DOHH2 (cell line): ENCODE measurements around the gene STEAP3.
"Not testable (repeated sequence)": the region's sequence is repeated elsewhere in the genome, so short reads cannot be mapped to it uniquely, and the experiment has no call there.

Experiments used
- H3F3A ChIP-seq: fragments of 200-600 bp; sonication (generic), shearing (Covaris generic); 2 replicates; pipeline ENCODE4 v1.6.0; 2016; ENCODE audit warnings: antibody characterized with exemption, mild to moderate bottlenecking; ENCODE audit not compliant: control insufficient read depth, insufficient read depth
- H3K27ac ChIP-seq: fragments of 200-600 bp; sonication (generic); 2 replicates; pipeline ENCODE4 v1.5.1; 2014; ENCODE audit warnings: low read depth, mild to moderate bottlenecking, low read length, moderate library complexity
- H3K27me3 ChIP-seq: fragments of 200-600 bp; sonication (generic); 2 replicates; pipeline ENCODE4 v1.6.1; 2014; ENCODE audit warnings: mild to moderate bottlenecking, low read length, mixed read lengths; ENCODE audit not compliant: control insufficient read depth
- H3K36me3 ChIP-seq: fragments of 200-600 bp; sonication (generic); 2 replicates; pipeline ENCODE4 v1.6.1; 2014; ENCODE audit warnings: mild to moderate bottlenecking, low read length, moderate library complexity, mixed read lengths; ENCODE audit not compliant: control insufficient read depth
- H3K4me1 ChIP-seq: fragments of 200-600 bp; sonication (generic); 2 replicates; pipeline ENCODE4 v1.6.1; 2014; ENCODE audit warnings: mild to moderate bottlenecking, low read length, mixed read lengths; ENCODE audit not compliant: control insufficient read depth
- H3K4me2 ChIP-seq: fragments of 200-600 bp; sonication (generic); 2 replicates; pipeline ENCODE4 v1.6.0; 2014; ENCODE audit warnings: mild to moderate bottlenecking, low read length, moderate library complexity
- H3K4me3 ChIP-seq: fragments of 200-600 bp; sonication (generic); 2 replicates; pipeline ENCODE4 v1.5.1; 2014; ENCODE audit warnings: mild to moderate bottlenecking, low read length, mixed read lengths
- H3K79me2 ChIP-seq: fragments of 200-600 bp; sonication (generic); 2 replicates; pipeline ENCODE4 v1.6.1; 2014; ENCODE audit warnings: mild to moderate bottlenecking, low read length, mixed read lengths; ENCODE audit not compliant: control insufficient read depth
- H3K9me2 ChIP-seq: fragments of 200-600 bp; sonication (generic); replicated peaks from 2 replicates; pipeline ENCODE4 v1.6.1; 2014; ENCODE audit warnings: mild to moderate bottlenecking, low read length, mixed read lengths; ENCODE audit not compliant: control insufficient read depth
- H3K9me3 ChIP-seq: fragments of 200-600 bp; sonication (generic); 2 replicates; pipeline ENCODE4 v1.6.1; 2014; ENCODE audit warnings: antibody characterized with exemption, low read length, mixed read lengths; ENCODE audit not compliant: control insufficient read depth, insufficient read depth
- H4K20me1 ChIP-seq: fragments of 200-600 bp; sonication (generic); 2 replicates; pipeline ENCODE4 v1.6.0; 2014; ENCODE audit warnings: low read depth, mild to moderate bottlenecking, antibody characterized with exemption, low read length, moderate library complexity; ENCODE audit not compliant: control insufficient read depth, insufficient read depth
- EZH2phosphoT487 ChIP-seq: fragments of 200-600 bp; sonication (generic); IDR thresholded peaks from 2 replicates; pipeline ENCODE4 v1.6.1; 2017; ENCODE audit warnings: borderline replicate concordance, mild to moderate bottlenecking, antibody characterized with exemption, low read length, moderate library complexity, mixed read lengths
- TF ChIP-seq, protein P1 (sequence below): fragments of 200-600 bp; sonication (generic); IDR thresholded peaks from one replicate; pipeline ENCODE4 v1.5.1; 2014; ENCODE audit warnings: antibody characterized with exemption, mild to moderate bottlenecking, low read depth, low read length; ENCODE audit not compliant: poor library complexity, severe bottlenecking

The STEAP3 gene

DNA sequence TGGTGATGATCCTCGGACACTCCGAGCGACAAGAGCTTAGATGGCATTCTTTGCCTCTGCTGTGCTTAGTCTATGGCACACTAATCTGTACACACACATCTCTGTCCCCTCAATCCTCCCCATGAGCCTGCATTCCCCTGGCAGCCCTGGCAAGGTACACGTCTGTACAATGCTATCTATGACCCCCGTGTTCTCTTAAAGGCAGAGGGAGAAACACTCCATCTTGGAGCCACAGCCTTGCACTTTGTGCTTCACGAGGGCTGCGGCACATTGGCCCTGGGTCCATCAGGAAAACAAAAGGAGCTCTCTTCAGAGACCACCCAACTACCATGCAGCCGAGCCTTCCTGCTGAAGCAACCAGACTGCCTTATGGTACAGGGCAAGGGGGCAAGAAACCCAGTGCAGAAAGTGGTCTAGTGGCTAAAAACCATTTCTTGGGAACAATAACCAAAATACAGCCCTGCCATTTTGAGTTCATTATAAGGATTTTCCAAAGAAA lies 42.5 kb downstream of the STEAP3 start:
- no peaks in the 10 kb centered on the region for H3K36me3 ChIP-seq

DNA sequence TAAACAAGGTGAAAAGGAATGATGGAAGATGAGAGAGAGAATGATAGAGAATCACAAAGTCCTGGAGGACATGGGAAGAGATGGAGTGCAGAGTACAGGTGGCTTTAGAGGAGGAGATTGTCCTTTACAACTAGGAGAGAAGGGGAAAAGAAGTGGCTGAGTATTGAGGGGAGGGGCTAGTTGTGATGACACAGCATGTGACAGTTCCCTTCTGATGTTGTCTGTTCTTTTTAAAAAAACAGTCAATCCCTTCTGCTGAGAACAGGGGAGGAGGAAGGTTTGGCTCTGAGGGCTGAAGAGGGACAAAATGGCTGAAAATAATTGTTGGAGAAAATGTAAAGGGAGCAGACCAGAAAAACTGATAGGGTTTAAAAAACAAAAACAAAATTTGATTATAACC lies 44.0 kb downstream of the STEAP3 start:
- H3K27me3 ChIP-seq = 0 out of 2 replicates have a peak, but pooled peaks cover 4% of the 10 kb centered on the region
- H3K4me1 ChIP-seq = peaks cover 5% of the 10 kb centered on the region; the same call in 1 of the 2 replicates
- no peak overlapping the region for H3K4me2 ChIP-seq
- H3K79me2 ChIP-seq = no peaks in the 10 kb centered on the region
- no peaks in the 10 kb centered on the region for H4K20me1 ChIP-seq
- H3F3A ChIP-seq = no peaks in the 10 kb centered on the region
- no peak overlapping the region for H3K27ac ChIP-seq
- peaks cover 4% of the 10 kb centered on the region; the same call in 1 of the 2 replicates for H3K9me3 ChIP-seq
- H3K4me3 ChIP-seq = no peak overlapping the region
- TF ChIP-seq, protein P1, sequence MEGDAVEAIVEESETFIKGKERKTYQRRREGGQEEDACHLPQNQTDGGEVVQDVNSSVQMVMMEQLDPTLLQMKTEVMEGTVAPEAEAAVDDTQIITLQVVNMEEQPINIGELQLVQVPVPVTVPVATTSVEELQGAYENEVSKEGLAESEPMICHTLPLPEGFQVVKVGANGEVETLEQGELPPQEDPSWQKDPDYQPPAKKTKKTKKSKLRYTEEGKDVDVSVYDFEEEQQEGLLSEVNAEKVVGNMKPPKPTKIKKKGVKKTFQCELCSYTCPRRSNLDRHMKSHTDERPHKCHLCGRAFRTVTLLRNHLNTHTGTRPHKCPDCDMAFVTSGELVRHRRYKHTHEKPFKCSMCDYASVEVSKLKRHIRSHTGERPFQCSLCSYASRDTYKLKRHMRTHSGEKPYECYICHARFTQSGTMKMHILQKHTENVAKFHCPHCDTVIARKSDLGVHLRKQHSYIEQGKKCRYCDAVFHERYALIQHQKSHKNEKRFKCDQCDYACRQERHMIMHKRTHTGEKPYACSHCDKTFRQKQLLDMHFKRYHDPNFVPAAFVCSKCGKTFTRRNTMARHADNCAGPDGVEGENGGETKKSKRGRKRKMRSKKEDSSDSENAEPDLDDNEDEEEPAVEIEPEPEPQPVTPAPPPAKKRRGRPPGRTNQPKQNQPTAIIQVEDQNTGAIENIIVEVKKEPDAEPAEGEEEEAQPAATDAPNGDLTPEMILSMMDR = no peak
- no peak for TF ChIP-seq EZH2phosphoT487
- H3K36me3 ChIP-seq = no peaks in the 10 kb centered on the region
- H3K9me2 ChIP-seq = no peaks in the 10 kb centered on the region

More for the DNA sequence above, 42.5 kb downstream of the STEAP3 start:
- TF ChIP-seq EZH2phosphoT487 = no peak
- TF ChIP-seq, protein P1 = no peak
- Histone ChIP-seq H3K27ac (no peak overlapping the region), H3K9me2 (no peaks in the 10 kb centered on the region), H3K9me3 (peaks cover 4% of the 10 kb centered on the region; the same call in 1 of the 2 replicates), H3K4me3 (no peak overlapping the region), H3K79me2 (no peaks in the 10 kb centered on the region), H3K4me2 (no peak overlapping the region), H3K4me1 (peaks cover 5% of the 10 kb centered on the region; the same call in 1 of the 2 replicates), H3F3A (no peaks in the 10 kb centered on the region), H4K20me1 (no peaks in the 10 kb centered on the region), H3K27me3 (0 out of 2 replicates have a peak, but pooled peaks cover 4% of the 10 kb centered on the region)

DNA sequence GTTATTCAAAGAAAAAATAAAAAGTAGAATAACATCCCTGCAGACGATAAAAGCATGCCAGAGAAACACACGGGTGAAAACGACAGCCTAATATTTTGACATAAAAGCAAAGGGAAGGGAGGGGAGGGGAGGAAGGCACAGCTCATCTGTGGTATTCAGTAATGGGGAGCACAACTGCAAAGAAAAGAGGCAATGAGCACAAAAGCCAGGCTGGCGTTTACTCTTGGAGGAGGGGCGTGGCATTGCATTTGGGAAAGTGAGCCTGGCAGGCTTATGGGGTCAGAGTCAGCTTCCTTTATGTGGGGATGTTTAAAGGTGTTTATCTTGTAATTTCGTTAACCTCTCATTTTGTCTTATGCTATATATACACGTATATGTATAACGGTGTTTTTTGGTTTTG lies 53.2 kb downstream of the STEAP3 start:
- Histone ChIP-seq H3K4me2 (no peak overlapping the region), H3K4me1 (0 out of 2 replicates have a peak, but pooled peaks cover 3% of the 10 kb centered on the region), H3K27me3 (no peaks in the 10 kb centered on the region), H3K27ac (no peak overlapping the region), H3F3A (no peaks in the 10 kb centered on the region), H3K36me3 (no peaks in the 10 kb centered on the region), H4K20me1 (no peaks in the 10 kb centered on the region), H3K79me2 (no peaks in the 10 kb centered on the region), H3K9me2 (no peaks in the 10 kb centered on the region), H3K9me3 (no peaks in the 10 kb centered on the region), H3K4me3 (no peak overlapping the region)
- TF ChIP-seq, protein P1 = no peak
- no peak for TF ChIP-seq EZH2phosphoT487

DNA sequence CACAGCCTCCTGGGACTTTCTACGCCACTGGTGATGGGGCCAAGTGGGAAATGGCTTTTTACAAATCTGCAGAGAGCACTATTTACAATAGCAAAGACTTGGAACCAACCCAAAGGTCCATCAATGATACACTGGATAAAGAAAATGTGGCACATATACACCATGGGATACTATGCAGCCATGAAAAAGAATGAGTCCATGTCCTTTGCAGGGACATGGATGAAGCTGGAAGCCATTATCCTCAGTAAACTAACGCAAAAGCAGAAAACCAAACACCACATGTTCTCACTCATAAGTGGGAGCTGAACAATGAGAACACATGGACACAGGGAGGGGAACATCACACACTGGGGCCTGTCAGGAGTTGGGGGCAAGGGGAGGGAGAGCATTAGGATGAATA lies 54.8 kb downstream of the STEAP3 start:
- not testable (repeated sequence) for H3K9me2 ChIP-seq, H3K4me3 ChIP-seq, H3K9me3 ChIP-seq, H4K20me1 ChIP-seq, H3K4me1 ChIP-seq, H3K27ac ChIP-seq, H3F3A ChIP-seq, H3K4me2 ChIP-seq, H3K27me3 ChIP-seq, H3K36me3 ChIP-seq, H3K79me2 ChIP-seq
